GM19467 (cell line): ENCODE measurements around the gene BDH2.

Source experiments
- ATAC-seq: cut with Tn5 transposase; IDR thresholded peaks from one replicate; pipeline ENCODE4 v1.9.1; 2021; ENCODE audit warnings: mild to moderate bottlenecking, moderate library complexity; ENCODE audit not compliant: unreplicated experiment

BDH2 gene

DNA sequence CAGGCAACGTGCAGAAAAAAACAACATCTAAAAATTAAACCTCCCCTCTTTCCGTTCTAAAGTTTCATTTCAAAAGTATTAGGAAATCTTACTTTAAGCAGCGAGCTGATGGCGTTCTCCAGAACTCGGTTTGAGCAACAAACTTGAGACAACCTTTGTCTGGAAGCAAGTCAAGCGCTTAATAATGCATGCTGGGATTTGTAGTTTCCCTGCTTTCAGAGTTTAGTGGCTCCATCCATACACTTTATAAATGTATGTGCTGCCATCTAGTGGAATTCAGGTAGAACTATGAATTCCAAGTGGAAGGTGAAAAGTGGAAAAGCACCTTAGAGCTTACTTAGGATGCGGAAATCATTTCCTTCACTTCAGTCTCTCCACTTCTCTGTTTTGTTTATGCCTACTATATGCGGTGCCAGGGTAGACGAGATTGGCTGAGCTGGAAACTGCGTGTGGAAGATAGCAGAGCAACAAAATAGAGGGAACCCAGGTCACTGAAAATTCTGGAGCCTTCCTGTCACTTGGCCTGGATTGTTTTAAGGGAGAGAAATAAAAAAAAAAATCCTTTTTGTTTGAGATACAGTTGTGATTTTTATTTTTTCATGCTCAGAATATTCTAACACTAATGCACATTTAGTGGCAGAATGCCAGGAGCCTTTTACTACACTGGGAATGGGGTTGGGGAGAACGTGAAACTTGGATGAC, at the start of gene BDH2:
TSS of gene BDH2 (minus strand) at position 144 of the 702 bp plus-strand sequence. CDS start 3,580 bp downstream, outside the sequence.
- ATAC-seq, result peak; percentile 95

DNA sequence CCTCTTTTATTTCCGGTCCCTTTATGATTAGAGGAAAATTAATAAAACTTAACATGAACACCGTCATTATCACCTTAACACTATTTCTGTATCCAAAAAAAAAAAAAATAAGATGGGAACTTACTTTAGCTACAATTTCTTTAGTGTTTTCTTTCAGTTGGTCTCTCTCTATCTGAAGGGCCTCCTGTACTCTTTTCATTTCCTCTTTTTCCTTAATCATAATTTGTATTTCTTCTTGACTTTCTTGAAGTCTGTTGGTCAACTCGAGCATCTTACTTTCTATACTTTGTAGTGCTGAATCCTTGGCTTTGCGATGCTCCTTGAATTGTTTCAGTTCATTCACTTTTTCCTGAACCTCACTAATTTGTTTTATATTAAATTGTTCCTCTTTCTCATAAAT, 45.3 kb upstream of the BDH2 start:
- no peak for ATAC-seq

DNA sequence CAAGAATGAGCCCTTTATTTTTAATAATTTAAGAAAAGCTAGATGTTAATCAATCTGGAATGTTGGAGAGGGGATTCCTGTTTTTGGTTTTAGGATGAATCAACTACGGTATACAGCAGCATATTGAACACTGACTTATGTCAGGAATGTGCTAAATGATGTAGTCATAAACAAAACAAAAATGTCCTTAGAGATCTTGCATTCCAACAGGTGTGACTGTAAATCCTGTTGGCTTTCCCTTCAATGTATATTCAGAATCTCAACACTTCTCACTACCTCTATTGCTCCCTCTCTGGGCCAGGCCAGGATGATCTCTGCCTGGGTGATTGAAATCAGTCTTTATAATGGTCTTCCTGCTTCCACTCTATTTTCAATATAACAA, 37.8 kb upstream of the BDH2 start:
- ATAC-seq, result no peak

DNA sequence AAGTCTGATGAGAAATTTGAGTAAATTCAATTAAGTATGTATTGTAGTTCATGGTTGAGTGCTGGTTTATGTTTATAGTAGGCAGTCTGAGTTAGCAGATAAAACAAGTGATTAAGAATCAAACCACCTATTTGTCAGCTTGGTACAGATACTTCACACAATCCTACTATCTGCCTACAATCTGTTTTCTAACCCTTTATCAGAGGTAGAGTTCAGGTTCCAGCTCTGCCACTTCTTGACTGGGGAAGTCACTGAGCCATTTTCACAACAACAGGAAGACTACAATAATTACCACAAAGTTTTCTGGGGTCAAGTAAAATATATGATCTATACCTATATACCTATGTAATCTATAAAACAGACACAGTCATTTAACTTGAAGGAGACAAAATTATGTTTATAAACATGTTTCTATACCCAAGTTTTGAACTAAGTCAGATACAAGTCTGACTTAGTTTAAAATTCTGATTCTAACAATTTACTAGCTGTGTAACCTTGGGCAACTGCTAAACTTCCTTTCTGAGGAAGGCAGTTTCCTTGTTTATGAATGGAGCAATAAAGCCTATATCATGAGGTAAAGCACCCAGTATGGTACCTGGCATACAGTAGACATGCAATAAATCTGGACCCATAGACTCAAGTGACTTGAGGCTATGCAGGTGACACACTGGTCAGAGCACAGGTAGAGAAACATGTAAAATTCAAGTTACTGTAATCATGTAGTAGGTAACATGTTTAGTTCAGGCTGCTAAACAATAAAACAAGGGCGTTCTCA, 37.2 kb upstream of the BDH2 start:
- ATAC-seq, result no peak

DNA sequence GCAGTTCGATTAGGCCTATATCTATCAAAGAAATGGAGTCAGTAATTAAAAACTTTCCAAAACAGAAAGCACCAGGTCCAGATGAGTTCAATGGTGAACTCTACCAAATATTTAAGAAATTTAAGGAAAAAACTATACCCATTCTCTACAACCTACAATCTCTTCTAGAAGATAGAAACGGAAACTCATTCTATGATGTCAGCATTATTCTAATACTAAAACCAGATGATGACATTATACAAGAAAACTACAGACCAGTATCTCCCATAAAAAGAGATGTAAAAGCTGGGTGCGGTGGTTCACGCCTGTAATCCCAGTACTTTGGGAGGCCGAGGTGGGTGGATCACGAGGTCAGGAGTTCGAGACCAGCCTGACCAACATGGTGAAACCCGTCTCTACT, 29.5 kb upstream of the BDH2 start:
- no peak for ATAC-seq

DNA sequence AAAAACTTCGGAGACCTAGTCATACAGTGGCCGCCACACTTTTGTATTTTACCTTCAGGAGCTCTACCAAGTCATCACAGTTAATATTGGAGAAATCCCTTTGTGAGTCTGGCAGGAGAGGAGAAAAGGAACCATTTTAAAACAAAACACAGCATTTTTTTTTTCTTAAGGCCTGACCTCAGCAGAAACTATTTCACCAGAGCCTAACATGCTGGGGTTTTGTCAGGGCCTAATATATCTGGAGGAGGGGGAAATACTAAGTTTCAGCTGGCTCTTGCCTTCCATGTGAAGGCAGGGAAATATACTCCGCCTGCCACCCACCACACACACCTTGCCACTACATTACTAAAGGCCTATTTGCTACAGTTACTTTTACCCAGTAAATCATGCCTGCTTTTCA, 26.5 kb upstream of the BDH2 start:
- no peak for ATAC-seq

DNA sequence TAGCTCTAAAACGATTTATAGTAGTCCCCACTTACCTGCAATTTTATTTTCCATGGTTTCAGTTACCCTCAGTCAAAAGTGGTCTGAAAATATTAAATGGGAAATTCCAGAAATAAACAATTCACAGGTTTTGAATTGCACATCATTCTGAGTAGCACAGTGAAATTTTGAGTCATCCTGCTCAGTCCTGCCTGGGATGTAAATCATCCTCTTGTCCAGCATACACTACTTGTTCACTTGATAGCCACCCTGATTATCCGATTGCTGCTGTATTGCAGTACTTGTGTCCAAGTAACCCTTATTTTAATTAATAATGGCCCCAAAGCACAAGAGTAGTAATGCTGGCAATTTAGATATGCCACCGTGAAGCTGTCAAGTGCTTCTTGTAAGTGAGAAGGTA, 23.5 kb upstream of the BDH2 start:
- no peak for ATAC-seq

DNA sequence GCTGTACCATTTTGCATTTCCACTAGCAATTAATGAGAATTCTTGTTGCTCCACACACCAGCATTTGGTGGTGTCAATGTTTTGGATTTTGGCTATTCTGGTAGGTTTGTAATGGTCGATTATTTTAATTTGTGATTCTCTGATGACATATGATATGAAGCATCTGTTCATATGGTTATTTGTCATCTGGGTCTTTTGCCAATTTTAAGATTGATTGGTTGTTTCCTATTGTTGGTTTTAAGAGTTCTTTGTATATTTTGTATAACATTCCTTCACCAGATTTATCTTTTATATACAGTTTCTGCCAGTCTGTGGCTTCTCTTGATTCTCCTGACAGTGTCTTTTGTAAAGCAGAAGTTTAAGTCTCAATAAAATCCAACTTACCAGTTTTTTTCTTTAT, 18.5 kb upstream of the BDH2 start:
- no peak for ATAC-seq

DNA sequence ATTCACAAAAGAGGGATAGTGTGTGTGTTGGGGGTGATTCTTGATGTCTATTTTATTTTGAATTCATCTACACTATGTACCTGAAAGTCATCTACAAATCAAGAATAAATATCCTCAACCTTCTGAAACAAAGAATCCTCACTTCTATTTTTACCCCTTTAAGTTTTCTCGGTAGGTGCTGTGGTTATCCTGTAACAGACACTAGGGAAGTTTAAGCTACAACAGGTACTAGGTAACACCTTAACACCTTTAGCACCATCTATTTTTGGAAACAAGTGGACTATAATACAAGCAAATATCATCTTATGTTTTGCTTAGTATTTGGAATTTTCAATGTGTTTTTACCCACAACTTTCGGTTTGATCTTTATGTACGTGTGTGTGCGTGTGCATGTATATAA, 12.0 kb upstream of the BDH2 start:
- ATAC-seq, result no peak

DNA sequence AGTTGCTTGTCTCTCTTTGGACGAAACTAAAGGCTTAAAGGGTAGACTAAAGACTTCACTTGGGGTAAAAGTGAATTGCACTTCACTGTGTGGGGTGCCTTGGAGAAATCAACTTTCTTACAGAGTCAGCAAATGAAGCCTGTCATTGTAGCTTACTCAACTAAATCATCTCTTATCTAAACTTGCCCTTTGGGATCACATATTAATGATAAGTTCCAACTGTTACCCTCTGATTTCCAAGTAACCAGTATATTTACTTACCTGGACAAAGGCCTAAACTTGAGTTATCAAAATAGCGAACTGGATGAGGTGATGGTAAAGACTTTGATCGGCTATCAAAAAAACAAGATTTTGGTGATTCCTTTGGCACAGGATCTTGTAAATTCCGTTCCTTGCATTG, 8.9 kb upstream of the BDH2 start:
- ATAC-seq, result no peak

DNA sequence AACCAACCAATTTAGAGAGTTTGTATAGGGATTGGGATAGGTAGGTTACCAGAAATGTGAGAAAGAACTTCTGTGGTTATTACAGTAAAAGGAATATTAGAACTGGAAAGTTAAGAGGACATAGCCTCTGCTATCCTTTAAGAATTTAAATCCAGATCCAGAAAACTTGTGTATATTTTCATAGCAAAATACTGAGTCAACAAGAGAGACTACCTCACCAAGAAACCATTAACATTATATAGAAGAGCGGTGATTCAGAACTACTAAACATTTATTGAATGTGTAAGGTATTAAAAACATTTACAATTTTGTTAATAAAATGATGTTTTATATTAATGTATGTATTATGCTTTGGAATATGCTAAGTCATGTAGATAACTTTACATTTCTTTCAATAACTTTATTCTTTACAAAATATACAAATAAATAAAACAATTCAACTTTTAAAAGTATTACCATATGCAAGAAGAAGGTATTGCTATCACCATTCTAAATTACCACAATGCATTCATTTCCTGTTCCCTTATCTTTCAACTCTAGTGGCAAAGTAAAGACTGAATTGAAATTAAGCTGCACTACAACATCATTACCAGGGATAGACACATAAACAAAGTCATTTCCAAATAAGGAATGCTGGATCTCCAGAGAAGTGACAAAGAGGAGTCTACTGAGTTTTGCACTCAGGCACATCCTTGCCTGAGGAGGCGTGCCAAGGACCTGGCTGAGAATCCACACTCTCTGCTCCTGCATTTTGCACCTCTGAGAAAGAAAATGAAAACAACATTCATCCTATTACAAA, 6.1 kb upstream of the BDH2 start:
- ATAC-seq, result no peak

DNA sequence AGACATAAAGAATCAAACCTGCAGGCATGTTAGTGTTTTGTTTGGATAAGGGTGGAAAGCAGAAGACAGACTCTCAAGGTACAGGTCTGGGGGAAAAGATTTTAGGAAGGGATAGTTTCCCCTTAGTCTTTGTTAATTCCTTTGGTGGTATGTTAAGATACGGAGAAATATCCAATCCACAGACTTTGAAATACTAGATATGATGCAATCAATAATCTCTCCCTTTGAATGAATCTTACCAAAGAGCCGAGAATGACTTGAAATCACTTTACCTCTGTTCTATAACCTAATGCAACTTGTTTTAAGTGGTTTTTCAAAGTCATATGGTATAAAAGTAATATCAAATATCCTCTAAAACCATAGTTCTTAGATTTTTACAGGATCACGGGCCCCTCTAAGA, 5.3 kb upstream of the BDH2 start:
- ATAC-seq, result no peak

DNA sequence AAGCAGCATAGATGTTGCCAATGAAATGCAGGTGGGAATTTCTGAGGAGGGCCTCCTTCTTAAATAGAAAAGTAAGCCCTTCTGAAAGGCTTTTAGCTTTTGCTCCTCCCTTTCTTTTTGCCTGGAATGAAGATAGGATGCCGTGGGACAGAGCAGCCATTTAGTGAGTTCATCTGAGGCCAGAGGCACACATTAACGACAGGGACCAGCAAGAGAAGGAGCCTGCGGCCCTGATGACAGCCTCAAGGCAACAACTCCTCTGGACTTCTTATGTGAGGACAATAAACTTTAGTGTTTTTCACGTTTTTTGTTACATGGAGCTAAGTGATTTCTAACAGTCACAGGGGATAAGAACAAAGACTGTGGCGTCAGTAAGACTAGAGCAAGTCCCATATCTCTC, 1.1 kb upstream of the BDH2 start:
- no peak for ATAC-seq

DNA sequence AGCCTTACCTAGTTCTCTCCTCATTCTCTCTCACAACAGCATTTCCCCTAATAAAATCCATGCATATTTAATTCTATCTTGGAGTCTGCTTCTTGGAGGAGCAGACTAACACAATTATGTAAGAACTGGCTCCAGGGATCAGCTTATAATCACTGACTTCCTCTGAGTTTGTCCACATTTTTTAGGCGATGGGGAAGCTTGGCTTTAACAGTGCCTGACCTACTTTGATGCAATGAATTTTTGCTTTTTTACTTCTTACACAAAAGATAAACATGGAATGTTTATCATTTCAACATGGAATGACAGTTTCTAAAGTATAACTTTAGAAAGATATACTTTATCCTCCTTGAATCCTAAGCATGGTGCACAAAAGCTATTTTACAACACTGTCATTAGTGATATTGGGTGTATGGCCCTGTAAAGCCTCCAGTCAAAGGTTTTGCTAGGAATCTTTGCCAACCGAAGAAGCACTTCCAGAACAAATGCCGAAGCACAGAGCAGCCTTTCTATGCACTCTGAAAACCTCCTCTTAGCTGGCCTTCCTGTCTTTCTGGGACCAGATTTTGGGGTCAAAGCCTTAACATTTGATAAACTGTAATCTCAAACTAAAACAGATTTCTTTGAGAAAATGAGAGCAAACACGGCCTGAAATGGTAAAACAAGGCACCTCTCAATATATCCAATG, 736 bp downstream of the BDH2 start:
- ATAC-seq, result no peak

DNA sequence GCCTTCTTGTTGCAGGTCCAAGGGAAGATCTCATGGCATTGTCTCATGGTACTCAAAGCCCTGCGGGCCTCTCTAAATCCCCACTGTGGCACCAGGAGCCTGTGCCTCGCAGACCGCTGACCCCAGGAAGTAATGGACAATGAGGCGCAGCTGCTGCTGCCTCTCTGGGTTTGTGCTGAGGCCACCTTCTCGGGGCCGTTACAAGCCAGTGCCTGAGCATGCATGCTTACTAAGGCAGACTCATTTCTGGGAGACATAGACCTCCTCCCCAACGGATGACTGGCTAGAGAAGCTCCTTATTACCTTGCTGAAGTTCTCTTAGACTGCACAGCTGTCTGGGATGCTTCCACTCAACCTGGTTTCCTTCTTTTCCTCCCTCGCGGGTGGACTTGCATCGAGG, 1.3 kb downstream of the BDH2 start:
- ATAC-seq, result no peak

DNA sequence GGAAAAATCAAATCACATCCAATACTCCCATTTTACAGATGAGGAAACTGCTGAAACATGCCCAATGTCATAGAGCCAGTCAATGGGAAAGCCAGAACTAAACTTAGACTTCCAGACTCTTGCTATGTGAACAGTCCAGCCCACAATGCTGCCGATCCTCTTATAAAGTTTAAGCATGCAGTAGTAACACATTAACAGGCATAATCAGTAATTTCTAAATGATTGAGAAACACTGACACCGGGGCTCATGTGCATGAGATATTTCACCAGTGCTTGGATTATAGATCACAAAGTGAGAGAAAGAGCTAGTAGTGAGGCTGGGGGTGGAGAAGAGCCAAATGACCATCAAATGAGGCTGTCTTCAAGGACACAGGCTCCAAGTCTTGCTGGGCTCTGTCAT, 2.5 kb downstream of the BDH2 start:
- ATAC-seq, result no peak

DNA sequence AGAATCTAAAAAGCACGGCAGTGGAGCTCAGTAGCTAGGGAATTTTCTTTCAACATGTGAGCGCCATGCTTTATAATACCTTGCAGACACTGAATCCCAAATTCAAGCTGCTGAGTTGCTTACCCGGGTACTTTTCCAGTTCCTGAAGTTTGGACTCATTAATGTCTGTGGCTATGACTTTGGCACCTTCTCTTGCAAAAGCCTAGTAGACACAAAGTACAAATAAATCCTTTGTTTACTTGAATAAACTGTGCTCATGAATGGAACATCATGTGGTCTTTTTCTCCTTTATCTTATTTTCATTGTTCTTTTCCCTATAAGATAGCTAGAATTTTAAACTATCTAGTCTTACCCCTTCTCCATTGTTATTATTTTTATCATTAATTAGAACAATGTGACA, 4.6 kb downstream of the BDH2 start:
- no peak for ATAC-seq

DNA sequence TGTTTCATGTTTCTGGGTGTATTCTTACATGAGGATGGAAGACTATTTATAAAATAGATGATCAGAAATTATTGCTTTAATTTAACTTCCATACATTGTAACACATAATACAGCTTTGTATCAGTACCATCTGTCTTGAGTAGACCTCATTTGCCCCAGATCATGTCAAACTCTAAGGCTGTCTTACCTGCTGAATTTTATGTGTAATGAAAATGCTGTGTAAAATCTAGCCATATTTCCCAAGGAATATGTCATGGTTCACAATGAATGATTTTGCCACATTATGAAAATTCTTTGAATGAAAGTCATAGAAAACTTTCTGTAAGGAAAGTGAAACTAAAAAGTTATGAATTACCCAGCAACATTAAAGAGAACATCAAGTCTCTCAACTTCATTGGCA, 7.4 kb downstream of the BDH2 start:
- no peak for ATAC-seq

DNA sequence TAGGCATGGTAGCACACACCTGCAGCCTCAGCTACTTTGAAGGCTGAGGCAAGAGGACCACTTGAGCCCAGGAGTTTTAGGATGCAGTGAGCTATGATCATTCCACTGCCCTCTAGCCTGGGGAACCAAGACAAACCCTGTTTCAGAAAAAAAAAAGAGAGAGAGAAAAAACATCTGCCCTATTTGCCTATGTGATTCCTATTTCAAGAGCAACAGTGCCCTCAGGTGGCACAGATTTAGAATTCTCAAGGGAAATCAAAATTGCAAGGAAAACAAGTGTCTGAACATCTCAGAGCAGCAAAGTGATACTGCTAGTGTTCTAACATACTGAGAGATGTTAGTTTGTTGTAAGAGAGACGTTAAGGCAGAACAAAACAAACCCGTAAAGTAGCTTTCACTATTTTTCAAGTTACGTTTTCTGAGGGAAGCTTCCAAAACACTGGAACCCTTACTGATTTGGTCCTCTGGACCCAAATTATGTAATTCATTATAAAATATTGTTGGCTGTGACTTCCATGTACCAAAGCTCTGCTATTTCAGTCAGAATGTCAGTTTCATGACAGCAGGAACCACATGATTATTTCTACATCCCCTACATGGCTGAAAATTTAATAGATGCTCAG, 7.9 kb downstream of the BDH2 start:
- ATAC-seq, result peak; percentile 81

DNA sequence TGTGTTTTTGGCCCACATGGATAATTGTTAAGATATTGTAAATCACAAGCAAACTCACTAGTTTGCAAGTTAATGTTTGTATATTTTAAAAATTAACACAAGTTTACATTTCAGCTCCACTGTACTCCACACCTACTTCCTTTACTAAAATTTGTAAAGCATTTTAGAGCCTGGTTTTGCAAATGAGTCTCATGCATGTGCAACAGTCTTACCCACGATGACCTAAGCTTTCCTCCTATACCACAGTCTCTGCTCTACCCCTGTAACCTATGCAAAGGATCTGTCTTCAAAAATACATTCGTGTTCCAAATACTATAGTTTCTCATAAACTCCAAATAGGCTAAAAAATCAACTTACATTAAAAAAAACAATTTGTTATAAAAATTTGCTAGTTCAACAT, 10.2 kb downstream of the BDH2 start:
- ATAC-seq, result no peak

DNA sequence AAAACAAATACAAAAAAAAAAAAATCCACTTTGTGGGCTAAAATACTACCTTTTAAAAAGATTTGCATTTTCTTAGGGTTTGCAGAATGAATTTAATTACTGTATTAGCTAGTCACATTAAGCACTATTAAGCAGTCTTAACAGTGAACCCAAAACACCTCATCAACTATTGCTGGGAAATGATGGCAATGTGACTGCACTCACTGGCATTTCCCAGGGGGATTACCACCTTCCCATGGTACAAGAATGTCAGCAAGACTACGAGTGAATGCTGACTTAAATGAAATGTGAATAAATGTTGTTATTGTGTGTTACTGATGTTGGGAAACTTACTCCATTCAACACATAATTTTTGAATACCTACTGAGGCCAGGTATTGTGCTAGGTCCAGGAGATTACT, 13.1 kb downstream of the BDH2 start:
- ATAC-seq, result no peak
